GM23248 (cell line): Measurements from ENCODE around the gene ARAP1.

Source experiments
- EZH2 ChIP-seq: fragments of 200-600 bp; sonication (generic); IDR thresholded peaks from 2 replicates; pipeline ENCODE4 v1.6.1; 2018; ENCODE audit warnings: antibody characterized with exemption, mild to moderate bottlenecking; ENCODE audit not compliant: insufficient read depth, poor library complexity, severe bottlenecking
- EZH2phosphoT487 ChIP-seq: fragments of 200-600 bp; sonication (generic); IDR thresholded peaks from 2 replicates; pipeline ENCODE4 v1.6.1; 2018; ENCODE audit warnings: antibody characterized with exemption, moderate library complexity, mild to moderate bottlenecking, low read depth; ENCODE audit not compliant: insufficient read depth

DNA sequence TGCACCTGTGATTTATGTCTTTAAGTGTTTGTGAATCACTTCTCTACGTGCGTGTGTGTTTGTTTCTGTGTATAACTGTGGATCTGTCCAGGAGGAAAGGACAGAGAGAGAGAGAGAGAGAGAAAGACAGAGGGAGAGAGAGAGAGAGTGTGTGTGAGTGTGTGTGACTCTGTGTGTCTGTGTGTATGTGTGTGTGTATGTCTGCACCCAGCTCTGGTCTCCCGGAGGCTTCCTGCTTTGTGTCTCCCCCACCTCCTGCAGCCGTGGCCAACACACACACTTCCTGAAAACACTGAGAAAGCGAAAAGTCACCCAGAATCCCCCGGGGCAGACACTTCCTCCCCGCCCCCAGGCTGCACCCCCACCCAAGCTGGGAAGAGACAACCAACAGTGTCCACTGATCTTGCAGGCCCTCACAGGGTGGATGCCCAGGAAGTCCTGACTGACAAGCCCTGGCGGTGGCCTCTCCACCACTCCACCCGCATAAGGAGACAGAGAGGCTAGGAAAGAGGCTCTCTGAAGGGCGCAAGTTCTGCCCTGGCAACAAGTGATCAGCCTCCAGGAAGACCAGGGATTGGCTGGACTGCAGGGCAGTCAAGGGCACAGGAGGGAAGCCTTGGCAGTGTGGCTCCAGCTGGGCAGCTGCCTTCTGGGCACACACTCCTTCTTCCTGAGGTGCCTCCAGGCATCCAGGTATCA is 30.0 kb downstream of the ARAP1 start:
- TF ChIP-seq EZH2 (no peak), EZH2phosphoT487 (no peak)
